HCT116 (cell line): ENCODE results near the gene GRM8. TPM values are rescaled to one million over a fixed set of nuclear protein-coding genes. Genes with fewer than 3 reads are reported as not detected.
A peak's percentile ranks its signal among the peaks of the same experiment; 100 is the strongest.

Experiments
- ATAC-seq: fragments of 200-7000 bp; cut with Tn5 transposase; 2 replicates; pipeline ENCODE4 v1.9.1; 2020; ENCODE audit warnings: mild to moderate bottlenecking, moderate library complexity
- BruUV-seq: library from RNA; stranded (reverse); fragments of 400-500 nt; replicated peaks from 2 replicates; lab custom pipeline; 2021; lab: Mats Ljungman, UMichigan
- CTCF ChIA-PET: fragments of 300-600 bp; sonication (Branson Sonifier 250); formaldehyde crosslinking; loops from one replicate; lab custom pipeline; 2021; ENCODE audit warnings: antibody characterized with exemption; lab: Charles Lee
- POLR2A ChIA-PET: fragments of 300-600, 350-600 bp; sonication (Branson Sonifier 250); formaldehyde crosslinking; loops from one replicate; lab custom pipeline; 2021; ENCODE audit warnings: antibody characterized with exemption; lab: Charles Lee
- RAD21 ChIA-PET, 2 experiments: fragments of 300-600 bp; sonication (Branson Sonifier 250); formaldehyde crosslinking; loops; one replicate each; lab custom pipeline; 2023; ENCODE audit warnings: low total read pairs in 2 of 2; ENCODE audit not compliant: uncharacterized antibody in 2 of 2, unreplicated experiment in 2 of 2, low non-redundant PET in 1 of 2; lab: Charles Lee
- DNase-seq: peaks from one replicate; pipeline ENCODE4 v3.0.0-alpha.2; 2010; ENCODE audit warnings: low read depth, low spot score
- H2AFZ ChIP-seq: fragments of 200-600 bp; shearing (Covaris generic), sonication (generic); 2 replicates; pipeline ENCODE4 v1.6.1; 2017; ENCODE audit warnings: low read depth, mixed run types, mixed read lengths, antibody characterized with exemption, low read length; ENCODE audit not compliant: poor library complexity, severe bottlenecking
- H3K27ac ChIP-seq: 2 replicates; pipeline ENCODE4 v1.5.1; 2012; ENCODE audit warnings: low read depth, low read length
- H3K27me3 ChIP-seq: fragments of 200-600 bp; sonication (generic); 2 replicates; pipeline ENCODE4 v1.6.1; 2016; ENCODE audit warnings: mixed run types, low read length, mixed read lengths; ENCODE audit not compliant: insufficient read depth
- H3K36me3 ChIP-seq, 2 experiments: fragments of 200-500 bp in 1 of 2; fragments of 200-600 bp in 1 of 2; sonication (Bioruptor generic) in 1 of 2; sonication (generic) in 1 of 2; 2 replicates each; pipeline versions ENCODE4 v1.5.1 to v1.6.1; 2014 to 2016; ENCODE audit warnings: low read length in 2 of 2, inconsistent platforms in 1 of 2, mixed read lengths in 1 of 2, mixed run types in 1 of 2; ENCODE audit not compliant: insufficient read depth in 2 of 2, control insufficient read depth in 1 of 2
- H3K4me1 ChIP-seq, 2 experiments: fragments of 200-600 bp in 1 of 2; sonication (generic) in 1 of 2; 2 replicates each; pipeline versions ENCODE4 v1.5.1 to v1.6.1; 2012 to 2017; ENCODE audit warnings: low read length in 2 of 2, inconsistent platforms in 1 of 2, mild to moderate bottlenecking in 1 of 2, mixed read lengths in 1 of 2, mixed run types in 1 of 2, moderate library complexity in 1 of 2; ENCODE audit not compliant: insufficient read depth in 2 of 2, control insufficient read depth in 1 of 2
- H3K4me2 ChIP-seq: fragments of 200-600 bp; sonication (generic); 2 replicates; pipeline ENCODE4 v1.6.1; 2017; ENCODE audit warnings: mixed run types, low read length, mixed read lengths
- H3K4me3 ChIP-seq, 2 experiments: fragments of 200-600 bp in 1 of 2; sonication (generic) in 1 of 2; replicated peaks in 1 of 2; 2 replicates each; pipeline ENCODE4 v1.5.1; 2011 to 2016; ENCODE audit warnings: low read length in 2 of 2, control low read depth in 1 of 2, low read depth in 1 of 2, mild to moderate bottlenecking in 1 of 2, mixed read lengths in 1 of 2, mixed run types in 1 of 2
- H3K79me2 ChIP-seq: fragments of 200-600 bp; sonication (generic); 2 replicates; pipeline ENCODE4 v1.6.1; 2017; ENCODE audit warnings: mild to moderate bottlenecking, mixed run types, low read length, moderate library complexity, mixed read lengths; ENCODE audit not compliant: insufficient read depth
- H3K9ac ChIP-seq: fragments of 200-600 bp; sonication (generic); 2 replicates; pipeline ENCODE4 v1.6.1; 2016; ENCODE audit warnings: low read length, mixed read lengths
- H3K9me2 ChIP-seq: fragments of 200-600 bp; sonication (generic), shearing (Covaris generic); 2 replicates; pipeline ENCODE4 v1.6.1; 2017; ENCODE audit warnings: mixed run types, mild to moderate bottlenecking, moderate library complexity; ENCODE audit not compliant: insufficient read depth
- H3K9me3 ChIP-seq, 2 experiments: fragments of 200-500 bp in 1 of 2; fragments of 200-600 bp in 1 of 2; sonication (Bioruptor generic) in 1 of 2; sonication (generic) in 1 of 2; 2 replicates each; pipeline ENCODE4 v1.6.1; 2014 to 2017; ENCODE audit warnings: low read length in 2 of 2, mixed read lengths in 2 of 2, inconsistent platforms in 1 of 2, low read depth in 1 of 2, mild to moderate bottlenecking in 1 of 2, mixed run types in 1 of 2, moderate library complexity in 1 of 2; ENCODE audit not compliant: control insufficient read depth in 1 of 2, insufficient read depth in 1 of 2
- H4K20me1 ChIP-seq: fragments of 200-600 bp; sonication (generic), shearing (Covaris generic); 2 replicates; pipeline ENCODE4 v1.6.1; 2017; ENCODE audit warnings: mixed run types, mild to moderate bottlenecking, moderate library complexity; ENCODE audit not compliant: insufficient read depth
- EGR1 ChIP-seq: IDR thresholded peaks from 2 replicates; pipeline ENCODE4 v1.6.1; 2012; ENCODE audit warnings: low read depth
- ELF1 ChIP-seq: IDR thresholded peaks from 2 replicates; pipeline ENCODE4 v1.6.1; 2012; ENCODE audit warnings: low read depth, borderline replicate concordance
- EZH2 ChIP-seq: fragments of 200-600 bp; sonication (generic); IDR thresholded peaks from 2 replicates; pipeline ENCODE4 v1.6.1; 2017; ENCODE audit warnings: antibody characterized with exemption, mixed run types
- FOSL1 ChIP-seq: IDR thresholded peaks from 2 replicates; pipeline ENCODE4 v1.6.1; 2012; ENCODE audit warnings: low read depth
- RAD21 ChIP-seq: IDR thresholded peaks from 2 replicates; pipeline ENCODE4 v1.6.1; 2012; ENCODE audit warnings: low read depth, mild to moderate bottlenecking
- SIN3A ChIP-seq: IDR thresholded peaks from 2 replicates; pipeline ENCODE4 v1.6.1; 2012; ENCODE audit warnings: low read depth
- SP1 ChIP-seq: IDR thresholded peaks from 2 replicates; pipeline ENCODE4 v1.6.1; 2012; ENCODE audit warnings: low read depth
- TCF7L2 ChIP-seq: IDR thresholded peaks from 2 replicates; pipeline ENCODE4 v1.7.0; 2011; ENCODE audit warnings: borderline replicate concordance, inconsistent platforms; ENCODE audit not compliant: insufficient read depth, insufficient read length; ENCODE audit errors: extremely low read depth
- YY1 ChIP-seq: IDR thresholded peaks from 2 replicates; pipeline ENCODE4 v1.6.1; 2011; ENCODE audit warnings: low read length, low read depth, moderate library complexity, mild to moderate bottlenecking; ENCODE audit not compliant: insufficient replicate concordance; ENCODE audit errors: extremely low read depth
- ZBTB33 ChIP-seq: IDR thresholded peaks from 2 replicates; pipeline ENCODE4 v1.6.1; 2011; ENCODE audit warnings: mild to moderate bottlenecking, low read length, moderate library complexity; ENCODE audit not compliant: insufficient replicate concordance; ENCODE audit errors: extremely low read depth
- ZFX ChIP-seq: fragments of 450-650 bp; IDR thresholded peaks from 2 replicates; pipeline ENCODE4 v1.6.1; 2017
- ZNF274 ChIP-seq: fragments of 200-500 bp; sonication (Bioruptor generic); IDR thresholded peaks from 2 replicates; pipeline ENCODE4 v1.6.1; 2014; ENCODE audit warnings: mild to moderate bottlenecking, low read depth, low read length, inconsistent platforms
- intact Hi-C: fragments of 100-400 bp; cut with micrococcal nuclease; formaldehyde crosslinking; loops from 2 replicates; pipeline ENCODE4 v1.10.0; 2022
- total RNA-seq: library from RNA; stranded (reverse); gene quantifications from one replicate; pipeline ENCODE4 v1.2.1, GENCODE V29; 2021; ENCODE audit not compliant: unreplicated experiment
- TF ChIP-seq, protein P1 (sequence below): IDR thresholded peaks from 2 replicates; pipeline ENCODE4 v1.6.1; 2012; ENCODE audit warnings: low read depth

GRM8 gene
- total RNA-seq, 1 experiment from 2014 or later: 0.05 TPM

DNA sequence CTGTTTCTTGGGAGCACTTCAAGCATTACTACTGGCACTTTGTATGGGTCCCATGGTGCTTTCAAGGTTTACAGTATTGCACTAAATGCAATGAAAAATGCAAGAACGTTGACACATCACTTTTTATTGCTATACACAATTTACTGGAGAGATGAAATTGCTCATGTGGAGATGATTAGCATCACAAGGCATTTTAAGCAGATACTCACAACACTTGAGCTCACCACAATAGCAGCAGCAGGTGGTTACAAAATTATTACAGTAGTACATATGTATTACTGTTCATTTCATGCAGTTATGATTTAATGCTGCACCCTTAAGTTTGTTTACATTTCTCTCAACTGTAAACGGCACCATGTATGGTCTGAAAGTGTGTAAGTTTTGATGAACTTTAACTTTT lies 537.7 kb downstream of the GRM8 start:
- Histone ChIP-seq H3K9me3 (no peaks in the 10 kb centered on the region), H3K9me2 (no peaks in the 10 kb centered on the region), H3K4me3 (no peak overlapping the region)
- POLR2A ChIA-PET: no interaction called here
- no peak for ATAC-seq
- no peak for TF ChIP-seq FOSL1
- no peak for TF ChIP-seq TCF7L2
- TF ChIP-seq, all 23 proteins: peak for 0
- Histone ChIP-seq H2AFZ (no peak overlapping the region), H3K36me3 (no peaks in the 10 kb centered on the region), H3K9ac (no peak overlapping the region), H3K27ac (no peak overlapping the region), H3K79me2 (no peaks in the 10 kb centered on the region), H3K27me3 (no peaks in the 10 kb centered on the region), H3K4me1 (no peaks in the 10 kb centered on the region), H3K4me2 (no peak overlapping the region), H4K20me1 (no peaks in the 10 kb centered on the region)
- RAD21 ChIA-PET: no interaction called here
- intact Hi-C loops: no loop called here
- CTCF ChIA-PET: no interaction called here
- no TSS peak for BruUV-seq
- DNase-seq: no peak

DNA sequence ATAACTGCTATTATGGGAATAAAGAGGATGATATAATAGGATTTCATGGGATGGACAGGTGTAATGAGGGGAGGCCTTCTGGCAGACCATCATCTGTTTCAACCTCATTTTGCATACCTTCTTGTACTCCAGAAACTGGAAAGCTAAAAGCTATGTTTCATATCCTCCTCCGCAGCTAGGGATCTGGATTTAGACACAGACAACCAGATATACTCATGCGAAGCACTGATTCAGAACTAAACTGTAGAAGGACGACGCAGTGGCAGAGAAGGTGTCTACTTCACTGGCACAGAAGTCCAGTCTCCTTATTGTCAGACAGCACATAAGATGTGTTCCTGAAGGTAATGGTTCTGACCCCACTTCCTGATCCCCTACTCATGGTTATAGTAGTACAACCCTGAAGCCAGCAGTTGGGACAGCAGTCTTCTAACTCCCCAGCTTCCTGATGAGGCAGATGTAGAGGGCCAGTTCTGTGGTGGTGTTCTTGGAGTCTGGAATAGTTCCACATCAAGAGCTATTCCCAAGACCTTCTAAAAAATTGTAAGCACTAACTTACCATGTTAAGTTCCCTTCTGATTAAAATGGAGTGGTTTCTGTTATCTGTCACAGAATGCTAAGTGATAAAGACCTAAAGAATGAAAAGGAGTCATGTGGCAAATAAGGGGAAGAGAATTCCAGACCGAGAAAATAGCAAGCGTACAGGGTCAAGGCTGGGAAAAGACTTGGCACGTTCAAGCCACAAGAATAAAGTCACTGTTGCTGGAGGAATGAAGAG lies 550.3 kb downstream of the GRM8 start:
- H3K27me3 ChIP-seq: no peaks in the 10 kb centered on the region
- TF ChIP-seq EZH2 (no peak), SIN3A (no peak), YY1 (no peak), SP1 (no peak), ZNF274 (no peak), ZBTB33 (no peak), ZFX (no peak), RAD21 (no peak), ELF1 (no peak), EGR1 (no peak)
- TF ChIP-seq, protein P1, sequence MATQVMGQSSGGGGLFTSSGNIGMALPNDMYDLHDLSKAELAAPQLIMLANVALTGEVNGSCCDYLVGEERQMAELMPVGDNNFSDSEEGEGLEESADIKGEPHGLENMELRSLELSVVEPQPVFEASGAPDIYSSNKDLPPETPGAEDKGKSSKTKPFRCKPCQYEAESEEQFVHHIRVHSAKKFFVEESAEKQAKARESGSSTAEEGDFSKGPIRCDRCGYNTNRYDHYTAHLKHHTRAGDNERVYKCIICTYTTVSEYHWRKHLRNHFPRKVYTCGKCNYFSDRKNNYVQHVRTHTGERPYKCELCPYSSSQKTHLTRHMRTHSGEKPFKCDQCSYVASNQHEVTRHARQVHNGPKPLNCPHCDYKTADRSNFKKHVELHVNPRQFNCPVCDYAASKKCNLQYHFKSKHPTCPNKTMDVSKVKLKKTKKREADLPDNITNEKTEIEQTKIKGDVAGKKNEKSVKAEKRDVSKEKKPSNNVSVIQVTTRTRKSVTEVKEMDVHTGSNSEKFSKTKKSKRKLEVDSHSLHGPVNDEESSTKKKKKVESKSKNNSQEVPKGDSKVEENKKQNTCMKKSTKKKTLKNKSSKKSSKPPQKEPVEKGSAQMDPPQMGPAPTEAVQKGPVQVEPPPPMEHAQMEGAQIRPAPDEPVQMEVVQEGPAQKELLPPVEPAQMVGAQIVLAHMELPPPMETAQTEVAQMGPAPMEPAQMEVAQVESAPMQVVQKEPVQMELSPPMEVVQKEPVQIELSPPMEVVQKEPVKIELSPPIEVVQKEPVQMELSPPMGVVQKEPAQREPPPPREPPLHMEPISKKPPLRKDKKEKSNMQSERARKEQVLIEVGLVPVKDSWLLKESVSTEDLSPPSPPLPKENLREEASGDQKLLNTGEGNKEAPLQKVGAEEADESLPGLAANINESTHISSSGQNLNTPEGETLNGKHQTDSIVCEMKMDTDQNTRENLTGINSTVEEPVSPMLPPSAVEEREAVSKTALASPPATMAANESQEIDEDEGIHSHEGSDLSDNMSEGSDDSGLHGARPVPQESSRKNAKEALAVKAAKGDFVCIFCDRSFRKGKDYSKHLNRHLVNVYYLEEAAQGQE: no peak
- TF ChIP-seq, all 23 proteins: peak for 0
- Histone ChIP-seq H3K4me1 (peaks cover 9 to 35% of the 10 kb centered on the region in 2 experiments; a peak in 3 of 4 replicates), H3K36me3 (no peaks in the 10 kb centered on the region), H3K79me2 (no peaks in the 10 kb centered on the region), H4K20me1 (no peaks in the 10 kb centered on the region), H3K4me3 (no peak overlapping the region), H3K27ac (no peak overlapping the region), H3K9me2 (no peaks in the 10 kb centered on the region), H3K9me3 (no peaks in the 10 kb centered on the region), H3K9ac (no peak overlapping the region), H2AFZ (peak overlapping the region; percentile 89), H3K4me2 (no peak overlapping the region)
- intact Hi-C loops: no loop called here
- RAD21 ChIA-PET: no interaction called here
- DNase-seq: no peak
- CTCF ChIA-PET: no interaction called here
- POLR2A ChIA-PET: no interaction called here
- BruUV-seq: no TSS peak
- no peak for ATAC-seq
